Esophagus (tissue), 2 donors: ENCODE data around the gene ADGRF5. TPM values are rescaled to one million over a fixed set of nuclear protein-coding genes. Genes with fewer than 3 reads are reported as not detected.

ENCODE experiments used
- H3K27ac ChIP-seq, 2 donors: one replicate each; pipeline ENCODE4 v1.5.1; 2013; ENCODE audit warnings: low read depth in 2 of 2, mild to moderate bottlenecking in 2 of 2, inconsistent platforms in 1 of 2, low read length in 1 of 2, moderate library complexity in 1 of 2
- H3K27me3 ChIP-seq, 2 donors: one replicate each; pipeline ENCODE4 v1.6.1; 2013; ENCODE audit warnings: low read length in 2 of 2, control low read depth in 1 of 2, mild to moderate bottlenecking in 1 of 2; ENCODE audit not compliant: insufficient read depth in 2 of 2, control insufficient read depth in 1 of 2
- H3K36me3 ChIP-seq, 2 donors: one replicate each; pipeline ENCODE4 v1.6.1; 2013; ENCODE audit warnings: low read length in 1 of 2; ENCODE audit not compliant: control insufficient read depth in 2 of 2, insufficient read depth in 2 of 2
- H3K4me1 ChIP-seq, 2 donors: one replicate each; pipeline ENCODE4 v1.6.1; 2013; ENCODE audit warnings: low read length in 1 of 2; ENCODE audit not compliant: control insufficient read depth in 2 of 2, insufficient read depth in 2 of 2
- H3K4me3 ChIP-seq, 2 donors: one replicate each; pipeline ENCODE4 v1.5.1; 2013; ENCODE audit warnings: low read length in 2 of 2, mild to moderate bottlenecking in 2 of 2, low read depth in 1 of 2, moderate library complexity in 1 of 2
- H3K9me3 ChIP-seq, 2 donors: one replicate each; pipeline ENCODE4 v1.6.1; 2013; ENCODE audit warnings: mild to moderate bottlenecking in 2 of 2, low read depth in 1 of 2, low read length in 1 of 2, moderate library complexity in 1 of 2; ENCODE audit not compliant: control insufficient read depth in 2 of 2, insufficient read depth in 1 of 2
- WGBS, 2 donors: extraction: QIAGEN DNeasy Blood & Tissue Kit; methylation state at CpG; one replicate each; pipeline ENCODE4 v1.1.7; 2013; 5-methylcytosine and 5-hydroxymethylcytosine counted together
- polyA plus RNA-seq, 2 donors: library from polyadenylated mRNA; stranded (reverse); fragments of 200-250 nt; gene quantifications; one replicate each; pipeline ENCODE4 v1.2.3, GENCODE V29; 2013
- donor health status: healthy with polysubstance abuse.
- donor health status: Bipolar disorder and iron deficiency.

Gene ADGRF5
- polyA plus RNA-seq, 2 donors = 1.7 to 2.2 TPM

DNA sequence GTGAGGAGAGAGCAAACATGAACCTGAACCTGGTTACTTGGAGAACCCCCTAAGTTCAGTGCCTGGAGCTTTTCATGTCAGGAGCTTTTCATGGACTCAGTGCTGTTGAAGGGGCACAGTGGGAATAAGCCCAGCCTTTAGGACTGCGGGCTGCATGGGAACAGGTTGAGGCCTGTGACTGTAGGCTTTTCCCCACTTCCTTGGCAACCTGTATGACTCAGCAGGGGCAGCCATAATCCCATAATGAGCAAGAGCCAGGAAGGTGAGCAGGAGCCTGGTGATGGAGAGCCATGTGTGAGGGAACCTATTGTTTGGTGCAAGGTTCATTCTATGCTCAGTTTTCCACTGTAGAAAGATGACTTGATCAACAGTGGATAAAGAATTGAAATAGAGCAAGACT, 105.1 kb downstream of the ADGRF5 start:
- H3K4me1 ChIP-seq = no peaks in the 10 kb centered on the region
- no peak overlapping the region for H3K4me3 ChIP-seq
- H3K27ac ChIP-seq = peak overlapping the region in 1 of 2 donors; percentile 52
- H3K36me3 ChIP-seq = no peaks in the 10 kb centered on the region
- H3K9me3 ChIP-seq = peaks cover 0 to 3% of the 10 kb centered on the region in 2 donors
- WGBS, 2 donors = 54 to 68% methylated on average over 1 of the region's 1 CpG
- no peaks in the 10 kb centered on the region for H3K27me3 ChIP-seq

DNA sequence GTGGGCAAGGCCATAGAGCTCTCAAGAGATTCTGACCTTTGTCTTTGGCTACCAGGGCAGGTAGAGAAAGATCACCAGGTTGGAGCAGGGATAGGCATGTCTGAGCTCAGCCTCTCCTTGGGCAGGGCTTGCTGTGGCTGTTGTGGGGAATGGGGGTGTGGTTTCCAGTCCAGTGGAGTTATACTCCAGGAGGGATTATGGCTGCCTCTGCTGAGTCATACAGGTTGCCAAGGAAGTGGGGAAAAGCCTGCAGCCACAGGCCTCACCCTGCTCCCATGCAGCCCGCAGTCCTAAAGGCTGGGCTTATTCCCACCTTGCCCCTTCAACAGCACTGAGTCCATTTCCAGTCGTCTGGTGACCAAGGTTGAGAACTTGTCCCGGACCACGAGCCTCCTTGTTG, 106.6 kb downstream of the ADGRF5 start:
- Histone ChIP-seq H3K4me1 (no peaks in the 10 kb centered on the region), H3K36me3 (no peaks in the 10 kb centered on the region), H3K4me3 (no peak overlapping the region), H3K27ac (peak overlapping the region in 1 of 2 donors; percentile 47), H3K9me3 (peaks cover 0 to 3% of the 10 kb centered on the region in 2 donors), H3K27me3 (no peaks in the 10 kb centered on the region)
- 40 to 46% methylated on average over 4 of the region's 4 CpGs for WGBS, 2 donors

GRCh38 chr6:46808806-46809205, 112.9 kb downstream of the ADGRF5 start:
- Histone ChIP-seq H3K27me3 (no peaks in the 10 kb centered on the region), H3K4me1 (no peaks in the 10 kb centered on the region), H3K4me3 (no peak overlapping the region), H3K9me3 (no peaks in the 10 kb centered on the region), H3K27ac (no peak overlapping the region), H3K36me3 (no peaks in the 10 kb centered on the region)
- 55 to 67% methylated on average over 1 of the region's 1 CpG for WGBS, 2 donors

Other genes starting within 250 kb of the ADGRF5 start
- under 1 TPM; 0.11 to 0.41 TPM for gene TDRD6, start 234.1 kb downstream of the ADGRF5 start, polyA plus RNA-seq
- under 1 TPM; 0.12 TPM for gene PLA2G7, start 186.6 kb downstream of the ADGRF5 start, polyA plus RNA-seq
- gene ANKRD66, start 175.0 kb downstream of the ADGRF5 start, polyA plus RNA-seq = not detected
- under 1 TPM in 1 of 2 donors, not detected in 1; 0.01 TPM for gene MEP1A, start 128.5 kb downstream of the ADGRF5 start, polyA plus RNA-seq
- gene ADGRF1, start 120.4 kb upstream of the ADGRF5 start, polyA plus RNA-seq = 10 to 100 TPM; 25.5 to 47.9 TPM